Smooth muscle cell (in vitro differentiated cells): ENCODE results near the gene TFAP2A. TPM values are rescaled to one million over a fixed set of nuclear protein-coding genes. Genes with fewer than 3 reads are reported as not detected.

Experiments
- DNase-seq: peaks from one replicate; lab custom pipeline; 2025; ENCODE audit not compliant: unreplicated experiment; lab: John Stamatoyannopoulos, UW
- H2AFZ ChIP-seq: fragments of 200-600 bp; sonication (generic); 2 replicates; pipeline ENCODE4 v1.6.0; 2016; ENCODE audit warnings: antibody characterized with exemption, low read depth, mild to moderate bottlenecking
- H3F3A ChIP-seq: fragments of 200-600 bp; sonication (generic); 2 replicates; pipeline ENCODE4 v1.6.0; 2017; ENCODE audit warnings: antibody characterized with exemption, low read depth
- H3K27ac ChIP-seq: fragments of 200-600 bp; sonication (generic); 2 replicates; pipeline ENCODE4 v1.5.1; 2016; ENCODE audit warnings: low read depth, mild to moderate bottlenecking
- H3K27me3 ChIP-seq: fragments of 200-600 bp; sonication (generic); 2 replicates; pipeline ENCODE4 v1.6.1; 2016; ENCODE audit warnings: low read depth, mild to moderate bottlenecking
- H3K36me3 ChIP-seq: fragments of 200-600 bp; sonication (generic); 2 replicates; pipeline ENCODE4 v1.5.1; 2016; ENCODE audit warnings: low read depth
- H3K4me1 ChIP-seq: fragments of 200-600 bp; sonication (generic); 2 replicates; pipeline ENCODE4 v1.5.1; 2016; ENCODE audit warnings: low read depth
- H3K4me2 ChIP-seq: fragments of 200-600 bp; sonication (generic); 2 replicates; pipeline ENCODE4 v1.6.0; 2016; ENCODE audit warnings: mild to moderate bottlenecking
- H3K4me3 ChIP-seq: fragments of 200-600 bp; sonication (generic); 2 replicates; pipeline ENCODE4 v1.5.1; 2016; ENCODE audit warnings: mild to moderate bottlenecking
- H3K79me2 ChIP-seq: fragments of 200-600 bp; sonication (generic); 2 replicates; pipeline ENCODE4 v1.6.0; 2016; ENCODE audit warnings: low read depth, mild to moderate bottlenecking
- H3K9ac ChIP-seq: fragments of 200-600 bp; sonication (generic); 2 replicates; pipeline ENCODE4 v1.6.0; 2016; ENCODE audit warnings: low read depth
- H3K9me3 ChIP-seq: fragments of 200-600 bp; sonication (generic); replicated peaks from 2 replicates; pipeline ENCODE4 v1.5.1; 2016; ENCODE audit warnings: low read depth
- H4K20me1 ChIP-seq: fragments of 200-600 bp; sonication (generic); 2 replicates; pipeline ENCODE4 v1.6.0; 2016; ENCODE audit warnings: low read depth
- CTCF ChIP-seq: fragments of 200-600 bp; sonication (generic); IDR thresholded peaks from 2 replicates; pipeline ENCODE4 v1.5.1; 2017; ENCODE audit warnings: borderline replicate concordance, mild to moderate bottlenecking, antibody characterized with exemption; ENCODE audit not compliant: insufficient read depth, poor library complexity, severe bottlenecking
- WGBS: methylation state at CpG from one replicate; pipeline ENCODE4 v1.1.7; 2016; ENCODE audit warnings: low lambda C conversion rate; 5-methylcytosine and 5-hydroxymethylcytosine counted together
- polyA plus RNA-seq: library from polyadenylated mRNA; unstranded; fragments of >200 nt; fragmentation: Nextera tagmentation; extraction: Ambion mirVana; gene quantifications from 2 replicates; pipeline ENCODE4 v1.2.1, GENCODE V29; 2016
- total RNA-seq: library from RNA; depleted of rRNA; stranded (reverse); fragments of >200 nt; gene quantifications from 2 replicates; pipeline ENCODE4 v1.2.3, GENCODE V29; 2014

TFAP2A gene
- total and polyA plus RNA-seq, 2 experiments from 2014 or later: 10.1 to 13.6 TPM

GRCh38 chr6:10461850-10462249, 47.0 kb upstream of the TFAP2A start:
- H3K4me1 ChIP-seq: no peaks in the 10 kb centered on the region
- DNase-seq: no peak
- H3K9me3 ChIP-seq: no peaks in the 10 kb centered on the region
- no peaks in the 10 kb centered on the region for H3F3A ChIP-seq
- no peaks in the 10 kb centered on the region for H3K36me3 ChIP-seq
- no peak overlapping the region for H3K4me2 ChIP-seq
- H3K79me2 ChIP-seq: no peaks in the 10 kb centered on the region
- no peak overlapping the region for H2AFZ ChIP-seq
- 89% methylated on average over 1 of the region's 1 CpG for WGBS
- no peak overlapping the region for H3K27ac ChIP-seq
- no peak for TF ChIP-seq CTCF
- no peak overlapping the region for H3K9ac ChIP-seq
- no peaks in the 10 kb centered on the region for H4K20me1 ChIP-seq
- no peak overlapping the region for H3K4me3 ChIP-seq
- H3K27me3 ChIP-seq: no peaks in the 10 kb centered on the region

- Histone ChIP-seq H3K4me1 (no peaks in the 10 kb centered on the region), H3K4me2 (no peak overlapping the region), H3K36me3 (no peaks in the 10 kb centered on the region), H3K4me3 (no peak overlapping the region), H3K27ac (no peak overlapping the region), H3K9ac (no peak overlapping the region), H4K20me1 (no peaks in the 10 kb centered on the region), H2AFZ (no peak overlapping the region), H3K9me3 (no peaks in the 10 kb centered on the region), H3K27me3 (no peaks in the 10 kb centered on the region), H3F3A (no peaks in the 10 kb centered on the region), H3K79me2 (no peaks in the 10 kb centered on the region)
- WGBS: 78% methylated on average over 5 of the region's 5 CpGs
- no peak for TF ChIP-seq CTCF
- no peak for DNase-seq
Measured at GRCh38 chr6:10460096-10460495, 45.2 kb upstream of the TFAP2A start.

GRCh38 chr6:10458287-10458686, 43.4 kb upstream of the TFAP2A start:
- no peaks in the 10 kb centered on the region for H3K27me3 ChIP-seq
- H3K4me2 ChIP-seq: no peak overlapping the region
- no peaks in the 10 kb centered on the region for H3K36me3 ChIP-seq
- no peaks in the 10 kb centered on the region for H4K20me1 ChIP-seq
- H3K4me3 ChIP-seq: no peak overlapping the region
- H3K4me1 ChIP-seq: no peaks in the 10 kb centered on the region
- H3F3A ChIP-seq: no peaks in the 10 kb centered on the region
- no peaks in the 10 kb centered on the region for H3K9me3 ChIP-seq
- H3K27ac ChIP-seq: no peak overlapping the region
- no peak for DNase-seq
- TF ChIP-seq CTCF: no peak
- 90% methylated on average over 1 of the region's 1 CpG for WGBS
- no peaks in the 10 kb centered on the region for H3K79me2 ChIP-seq
- H2AFZ ChIP-seq: no peak overlapping the region
- H3K9ac ChIP-seq: no peak overlapping the region

GRCh38 chr6:10453596-10453995, 38.7 kb upstream of the TFAP2A start:
- Histone ChIP-seq H3K4me1 (no peaks in the 10 kb centered on the region), H3K9ac (no peak overlapping the region), H3K79me2 (no peaks in the 10 kb centered on the region), H3F3A (no peaks in the 10 kb centered on the region), H4K20me1 (no peaks in the 10 kb centered on the region), H2AFZ (no peak overlapping the region), H3K9me3 (no peaks in the 10 kb centered on the region), H3K4me2 (no peak overlapping the region), H3K36me3 (no peaks in the 10 kb centered on the region), H3K27ac (no peak overlapping the region), H3K27me3 (no peaks in the 10 kb centered on the region), H3K4me3 (no peak overlapping the region)
- DNase-seq: no peak
- TF ChIP-seq CTCF: no peak
